SW480 (cell line): ENCODE results near the gene WDR13.
A peak's percentile ranks its signal among the peaks of the same experiment; 100 is the strongest.
"Not testable (repeated sequence)": the region's sequence is repeated elsewhere in the genome, so short reads cannot be mapped to it uniquely, and the experiment has no call there.

Experiments
- DNase-seq: peaks from one replicate; pipeline ENCODE4 v3.0.0-alpha.2; 2016; ENCODE audit warnings: low spot score

The WDR13 gene

GRCh38 chrX:48595929-48596328 is 1.4 kb upstream of the WDR13 start:
- no peak for DNase-seq

GRCh38 chrX:48598614-48599013 is 1.3 kb downstream of the WDR13 start:
- DNase-seq: no peak

- no peak for DNase-seq
These were observed 2.0 kb downstream of the WDR13 start for GRCh38 chrX:48599341-48599740.

DNA sequence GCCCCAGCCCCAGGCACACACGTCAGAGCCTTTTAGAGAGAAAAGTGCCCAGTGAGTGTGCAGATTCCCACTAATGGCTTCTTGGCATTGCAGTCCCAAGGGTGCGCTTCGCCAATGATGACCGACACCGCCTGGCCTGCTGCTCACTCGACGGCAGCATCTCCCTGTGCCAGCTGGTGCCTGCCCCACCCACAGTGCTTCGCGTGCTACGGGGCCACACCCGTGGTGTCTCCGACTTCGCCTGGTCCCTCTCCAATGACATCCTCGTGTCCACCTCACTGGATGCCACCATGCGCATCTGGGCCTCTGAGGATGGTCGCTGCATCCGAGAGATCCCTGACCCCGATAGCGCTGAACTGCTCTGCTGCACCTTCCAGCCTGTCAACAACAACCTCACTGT is 2.9 kb downstream of the WDR13 start:
- DNase-seq: no peak

DNA sequence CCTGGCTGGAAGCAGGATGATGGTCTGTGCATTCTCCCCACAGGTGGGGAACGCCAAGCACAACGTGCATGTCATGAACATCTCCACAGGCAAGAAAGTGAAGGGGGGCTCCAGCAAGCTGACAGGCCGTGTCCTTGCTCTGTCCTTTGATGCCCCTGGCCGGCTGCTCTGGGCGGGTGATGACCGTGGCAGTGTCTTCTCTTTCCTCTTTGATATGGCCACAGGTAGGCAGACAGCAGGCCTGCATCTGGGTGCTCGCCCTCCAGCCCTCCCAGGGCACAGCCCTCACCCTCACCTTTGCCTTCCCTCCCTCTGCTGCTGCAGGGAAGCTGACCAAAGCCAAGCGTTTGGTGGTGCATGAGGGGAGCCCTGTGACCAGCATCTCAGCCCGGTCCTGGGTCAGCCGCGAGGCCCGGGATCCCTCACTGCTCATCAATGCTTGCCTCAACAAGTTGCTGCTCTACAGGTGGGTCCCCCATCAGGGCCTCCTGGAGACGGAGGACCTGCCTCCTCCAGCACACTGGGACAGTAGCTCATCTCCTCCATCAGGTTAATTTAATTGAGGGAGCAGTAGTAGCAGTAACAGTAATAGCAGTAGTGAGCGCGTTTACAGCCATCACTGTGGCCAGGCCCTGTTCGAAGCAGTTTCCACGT is 4.6 kb downstream of the WDR13 start:
- no peak for DNase-seq

- no peak for DNase-seq
These were observed 7.4 kb downstream of the WDR13 start for GRCh38 chrX:48604701-48605100.

GRCh38 chrX:48606091-48606490 is 8.8 kb downstream of the WDR13 start:
- no peak for DNase-seq

DNA sequence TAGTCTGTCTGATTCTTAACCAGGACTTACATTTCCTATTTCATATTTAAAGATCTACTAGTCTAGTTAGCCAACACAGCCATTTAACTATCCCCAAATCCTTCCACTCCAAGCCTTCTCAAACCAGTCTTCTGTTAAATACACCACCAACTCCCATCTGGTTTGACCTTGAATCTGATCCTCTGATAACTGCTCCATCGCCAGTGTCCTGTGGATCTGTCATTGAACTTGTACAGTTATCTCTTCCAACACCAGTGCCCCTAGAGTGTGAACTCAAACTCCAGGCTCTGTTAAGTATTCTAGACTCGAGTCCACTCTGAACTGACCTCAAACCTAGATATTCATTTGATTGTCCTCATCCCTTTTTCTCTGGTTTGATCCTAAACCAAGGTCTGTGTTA is 14.4 kb downstream of the WDR13 start:
- DNase-seq: no peak

- no peak for DNase-seq
These were observed 16.3 kb downstream of the WDR13 start for GRCh38 chrX:48613502-48614160.

- no peak for DNase-seq
These were observed 19.3 kb downstream of the WDR13 start for GRCh38 chrX:48616576-48616975.

DNA sequence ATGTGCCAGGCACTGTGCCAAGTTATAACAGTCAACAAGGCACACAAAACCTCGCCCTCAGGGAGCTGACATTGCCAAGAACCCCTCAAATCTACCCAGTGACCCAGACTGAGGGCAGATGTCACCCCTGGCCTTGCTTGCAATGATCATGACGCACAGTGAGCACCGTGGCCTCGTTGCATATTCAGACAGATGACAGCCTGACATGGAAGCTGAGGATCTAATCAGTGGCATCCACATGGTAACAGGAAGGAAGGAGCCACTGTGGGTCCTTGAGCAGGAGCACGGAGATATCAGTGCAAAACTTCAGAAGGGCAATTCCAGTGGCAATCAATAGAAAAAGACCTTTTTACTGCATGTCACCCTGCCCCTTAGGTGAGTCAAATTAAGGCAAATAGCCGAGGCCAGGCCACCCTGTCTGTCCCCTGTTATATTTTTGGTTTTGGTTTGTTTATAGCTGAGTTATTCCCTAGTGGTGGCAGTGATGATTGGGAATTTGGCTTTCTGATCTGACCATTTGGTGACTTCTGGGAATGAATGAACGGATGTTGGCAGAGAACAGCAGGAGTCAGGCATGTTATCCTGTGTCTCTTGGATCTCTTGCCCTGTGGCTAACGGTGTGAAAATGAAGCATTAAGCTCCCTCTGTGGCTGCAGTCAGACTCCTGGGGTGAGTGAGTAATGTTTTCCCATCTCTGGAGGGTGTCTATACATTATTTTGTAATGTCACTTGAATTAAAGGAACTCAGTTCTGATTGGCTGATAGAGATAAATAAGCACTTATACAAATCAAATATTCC is 20.4 kb downstream of the WDR13 start:
- DNase-seq: no peak

- DNase-seq: no peak
These were observed 29.4 kb downstream of the WDR13 start for GRCh38 chrX:48626401-48627298.

DNA sequence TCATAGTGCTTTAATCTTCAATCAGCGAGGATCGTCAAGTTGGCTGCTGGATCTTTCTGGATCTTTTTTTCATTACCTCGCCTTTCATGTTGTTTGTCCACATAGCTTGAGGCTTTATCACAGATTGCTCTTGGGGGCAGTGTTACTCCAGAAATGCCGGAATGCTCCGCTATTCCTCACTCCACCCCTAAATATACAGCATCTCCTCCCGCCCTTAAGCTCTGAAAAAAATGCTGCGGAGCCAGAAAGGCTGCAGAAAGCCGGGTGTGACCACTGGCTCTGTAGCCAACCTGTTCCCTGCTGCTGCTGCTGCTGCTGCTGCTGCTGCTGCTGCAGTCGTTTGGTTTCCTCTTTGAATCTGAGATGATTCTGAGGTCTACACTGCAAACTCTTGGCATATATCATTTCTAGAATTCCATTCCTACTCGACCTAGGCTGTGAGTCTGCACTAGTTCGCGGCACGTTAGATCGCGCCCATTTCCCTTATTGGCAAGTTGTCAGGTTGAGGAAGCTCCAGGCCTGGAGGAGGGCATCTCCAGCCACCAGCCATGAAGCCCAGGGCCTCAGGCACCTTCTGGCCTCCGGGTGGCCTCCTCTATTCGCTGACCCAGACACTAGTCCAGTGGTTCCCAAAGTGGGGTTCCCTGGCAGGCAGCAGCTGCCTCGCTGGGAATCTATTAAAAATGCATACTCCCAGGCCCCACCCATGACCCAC is 34.2 kb downstream of the WDR13 start:
- DNase-seq: peak; percentile 94

- no peak for DNase-seq
These were observed 34.9 kb downstream of the WDR13 start for GRCh38 chrX:48632207-48632606.

DNA sequence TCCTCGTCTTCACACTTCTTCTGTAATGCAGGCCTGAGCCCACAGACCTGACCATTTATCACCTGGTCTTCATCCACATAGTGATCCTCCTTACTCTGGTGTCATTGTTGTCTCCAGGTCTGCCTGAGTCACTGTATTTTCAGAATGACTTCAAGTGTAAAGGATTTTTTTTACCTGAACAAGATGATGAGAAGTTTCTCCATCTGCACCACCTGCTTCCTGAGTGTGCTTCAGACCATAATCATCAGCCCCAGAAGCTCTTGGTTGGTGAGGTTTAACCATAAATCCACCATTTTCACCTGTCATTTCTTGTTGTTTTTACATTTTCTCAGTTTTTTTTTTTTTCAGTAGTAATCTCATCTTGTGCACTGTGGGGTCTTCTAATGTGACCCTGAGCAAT is 39.0 kb downstream of the WDR13 start:
- no peak for DNase-seq

- no peak for DNase-seq
These were observed 39.5 kb downstream of the WDR13 start for GRCh38 chrX:48636776-48637175.

GRCh38 chrX:48645669-48646068 is 48.4 kb downstream of the WDR13 start:
- DNase-seq: no peak

DNA sequence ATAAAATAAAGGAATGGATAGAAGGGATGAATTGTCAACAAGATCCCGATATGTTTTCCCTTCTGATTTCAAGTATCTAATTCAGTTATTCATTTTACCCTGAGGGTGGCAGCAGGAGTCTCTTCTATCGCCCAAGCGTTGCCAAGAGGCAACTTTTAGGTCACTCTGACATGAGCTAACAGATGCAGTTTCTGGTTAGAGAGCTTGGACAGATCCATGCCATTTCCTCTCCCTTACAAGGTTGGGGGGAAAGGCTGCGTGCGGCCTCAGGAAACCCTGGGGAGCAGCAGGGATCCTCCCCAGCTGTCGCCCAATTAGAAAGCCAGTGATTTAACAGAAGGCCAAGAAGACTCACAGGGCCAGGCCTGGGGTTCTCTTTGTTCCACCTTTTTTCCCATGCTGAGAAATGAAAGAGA is 51.1 kb downstream of the WDR13 start:
- DNase-seq: peak; percentile 64

DNA sequence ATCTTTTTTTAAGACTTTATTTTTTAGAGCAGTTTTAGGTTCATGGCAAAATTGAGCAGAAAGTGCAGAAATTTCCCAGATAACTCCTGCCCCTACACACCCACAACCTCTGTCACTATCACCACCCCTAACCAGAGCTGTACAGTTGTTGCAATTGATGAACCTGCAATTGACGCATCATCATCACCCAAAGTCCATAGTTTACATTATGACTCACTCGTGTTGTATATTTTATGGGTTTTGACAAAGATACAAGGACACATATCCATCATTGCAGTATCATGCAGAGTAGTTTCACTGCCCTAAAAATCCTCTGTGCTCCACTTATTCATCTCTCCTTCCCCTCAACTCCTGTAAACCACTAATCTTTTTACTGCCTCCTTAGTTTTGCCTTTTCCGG is 51.8 kb downstream of the WDR13 start:
- peak; percentile 47 for DNase-seq

- not testable (repeated sequence) for DNase-seq
These were observed 54.8 kb downstream of the WDR13 start for GRCh38 chrX:48652055-48652579.

DNA sequence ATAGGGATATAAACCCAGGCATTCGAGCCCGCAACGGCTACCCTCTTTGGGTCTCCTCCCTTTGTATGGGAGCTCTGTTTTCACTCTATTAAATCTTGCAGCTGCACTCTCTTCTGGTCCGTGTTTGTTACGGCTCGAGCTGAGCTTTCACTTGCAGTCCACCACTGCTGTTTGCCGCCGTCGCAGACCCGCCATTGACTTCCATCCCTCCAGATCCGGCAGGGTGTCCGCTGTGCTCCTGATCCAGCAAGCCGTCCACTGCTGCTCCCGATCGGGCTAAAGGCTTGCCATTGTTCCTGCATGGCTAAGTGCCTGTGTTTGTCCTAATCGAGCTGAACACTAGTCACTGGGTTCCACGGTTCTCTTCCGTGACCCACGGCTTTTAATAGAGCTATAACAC is 57.5 kb downstream of the WDR13 start:
- not testable (repeated sequence) for DNase-seq
